ENCODE data around the gene TECPR2. TPM values are rescaled to one million over a fixed set of nuclear protein-coding genes. Genes with fewer than 3 reads are reported as not detected.

The TECPR2 gene
- total RNA-seq, 1 donor from 2014 or later: 12.0 TPM

DNA sequence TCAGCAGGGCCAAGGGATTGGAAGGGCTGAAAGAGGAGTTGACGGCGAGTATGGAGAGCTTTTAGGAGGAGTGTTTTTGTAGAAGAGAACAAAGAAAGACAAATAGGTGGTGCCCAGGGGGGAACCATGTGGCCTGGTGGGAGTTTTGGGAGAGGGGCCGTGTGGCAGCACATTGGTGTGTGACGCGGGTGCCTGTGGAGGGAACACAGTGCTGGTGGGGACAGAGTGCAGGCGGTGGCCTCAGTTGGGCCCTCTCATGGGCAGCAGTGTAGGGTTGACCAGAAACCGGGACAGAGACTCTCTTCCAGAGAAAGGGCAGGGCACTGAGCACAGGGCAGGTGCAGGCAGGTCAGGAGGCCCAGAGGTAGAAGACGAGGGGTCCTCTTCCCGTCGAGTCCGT lies 56.5 kb downstream of the TECPR2 start:
- peaks cover 0 to 11% of the 10 kb centered on the region in 2 donors for H3K36me3 ChIP-seq

DNA sequence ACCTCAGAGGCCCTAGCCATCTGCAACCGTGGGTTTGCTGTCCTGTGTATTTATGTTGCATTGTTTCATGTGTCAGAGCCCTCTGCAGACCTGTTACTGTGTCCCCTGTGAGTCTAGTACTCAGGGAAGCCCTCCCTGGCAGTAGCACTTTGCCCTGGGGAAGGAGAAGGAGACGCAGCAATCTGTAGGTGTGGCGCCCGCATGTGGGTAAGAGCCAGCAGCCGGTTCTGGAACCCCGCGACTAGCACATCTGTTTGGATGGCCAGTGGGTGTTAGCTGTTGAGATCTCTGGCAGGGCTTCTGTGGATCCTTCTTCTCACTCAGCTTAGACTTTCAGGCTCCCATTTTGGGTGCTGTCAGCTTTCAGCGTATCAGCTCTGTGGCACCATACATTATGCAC lies 57.0 kb downstream of the TECPR2 start:
- TF ChIP-seq, protein P1, sequence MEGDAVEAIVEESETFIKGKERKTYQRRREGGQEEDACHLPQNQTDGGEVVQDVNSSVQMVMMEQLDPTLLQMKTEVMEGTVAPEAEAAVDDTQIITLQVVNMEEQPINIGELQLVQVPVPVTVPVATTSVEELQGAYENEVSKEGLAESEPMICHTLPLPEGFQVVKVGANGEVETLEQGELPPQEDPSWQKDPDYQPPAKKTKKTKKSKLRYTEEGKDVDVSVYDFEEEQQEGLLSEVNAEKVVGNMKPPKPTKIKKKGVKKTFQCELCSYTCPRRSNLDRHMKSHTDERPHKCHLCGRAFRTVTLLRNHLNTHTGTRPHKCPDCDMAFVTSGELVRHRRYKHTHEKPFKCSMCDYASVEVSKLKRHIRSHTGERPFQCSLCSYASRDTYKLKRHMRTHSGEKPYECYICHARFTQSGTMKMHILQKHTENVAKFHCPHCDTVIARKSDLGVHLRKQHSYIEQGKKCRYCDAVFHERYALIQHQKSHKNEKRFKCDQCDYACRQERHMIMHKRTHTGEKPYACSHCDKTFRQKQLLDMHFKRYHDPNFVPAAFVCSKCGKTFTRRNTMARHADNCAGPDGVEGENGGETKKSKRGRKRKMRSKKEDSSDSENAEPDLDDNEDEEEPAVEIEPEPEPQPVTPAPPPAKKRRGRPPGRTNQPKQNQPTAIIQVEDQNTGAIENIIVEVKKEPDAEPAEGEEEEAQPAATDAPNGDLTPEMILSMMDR (IDR thresholded peaks at IDR 0.05): no peak
- TF ChIP-seq POLR2A (IDR thresholded peaks at IDR 0.05) (no peak), POLR2AphosphoS5 (IDR thresholded peaks at IDR 0.05; ENCODE audit: insufficient read depth in 1 of 2, low read depth in 1 of 2) (no peak)
- intact Hi-C loops (cut with DNase I): no loop called here
- no peaks in the 10 kb centered on the region for H3K27me3 ChIP-seq
- peaks cover 0 to 8% of the 10 kb centered on the region in 2 donors for H3K36me3 ChIP-seq
- H3K27ac ChIP-seq: no peak overlapping the region
- DNase-seq (ENCODE audit: extremely low spot score in 2 of 2): no peak
- no peaks in the 10 kb centered on the region for H3K4me1 ChIP-seq
- H3K9me3 ChIP-seq: no peaks in the 10 kb centered on the region
- H3K4me3 ChIP-seq: no peak overlapping the region

More for the DNA sequence above, 56.5 kb downstream of the TECPR2 start:
- Histone ChIP-seq H3K27ac (no peak overlapping the region), H3K27me3 (no peaks in the 10 kb centered on the region), H3K4me1 (no peaks in the 10 kb centered on the region), H3K9me3 (no peaks in the 10 kb centered on the region), H3K4me3 (no peak overlapping the region)
- no peak for TF ChIP-seq POLR2AphosphoS5 (IDR thresholded peaks at IDR 0.05; ENCODE audit: insufficient read depth in 1 of 2, low read depth in 1 of 2)
- TF ChIP-seq POLR2A (IDR thresholded peaks at IDR 0.05): no peak
- TF ChIP-seq, protein P1 (IDR thresholded peaks at IDR 0.05): no peak
- intact Hi-C loops (cut with DNase I): no loop called here
- DNase-seq (ENCODE audit: extremely low spot score in 2 of 2): no peak

DNA sequence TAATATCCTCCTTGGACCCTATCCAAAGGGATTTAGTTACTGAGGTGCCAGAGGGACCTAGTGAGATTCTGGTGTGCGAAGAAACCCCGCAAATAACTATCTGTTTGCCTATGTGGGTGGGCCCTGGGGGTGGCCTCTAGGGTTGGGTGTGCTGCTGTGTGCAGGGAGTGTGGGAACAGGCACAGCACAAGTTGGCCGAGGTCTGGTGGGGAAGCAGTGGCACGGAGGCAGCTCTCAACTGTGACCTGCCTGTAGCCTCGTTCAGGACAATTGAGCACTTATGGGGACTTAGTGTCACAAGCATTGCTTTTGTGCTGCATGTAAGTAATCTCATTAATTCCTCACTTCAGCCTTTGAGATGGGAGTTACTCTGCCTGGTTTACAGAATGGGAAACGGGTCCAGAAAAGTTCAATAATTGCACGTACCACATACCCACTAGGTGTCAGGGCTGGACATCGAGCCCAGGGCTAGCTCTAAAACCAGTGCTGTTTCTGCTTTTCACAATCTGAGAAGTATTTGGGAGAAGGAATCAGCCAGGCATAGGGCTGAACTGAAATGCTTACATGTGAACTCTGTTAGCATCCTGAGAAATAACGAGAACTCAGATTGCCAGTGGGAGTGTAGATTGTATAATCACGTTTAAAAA lies 58.8 kb downstream of the TECPR2 start:
- no peak for TF ChIP-seq POLR2A (IDR thresholded peaks at IDR 0.05)
- TF ChIP-seq, protein P1 (IDR thresholded peaks at IDR 0.05): no peak
- no peak for TF ChIP-seq POLR2AphosphoS5 (IDR thresholded peaks at IDR 0.05; ENCODE audit: insufficient read depth in 1 of 2, low read depth in 1 of 2)
- intact Hi-C loops (cut with DNase I): no loop called here
- Histone ChIP-seq H3K4me1 (no peaks in the 10 kb centered on the region), H3K27me3 (no peaks in the 10 kb centered on the region), H3K9me3 (no peaks in the 10 kb centered on the region), H3K4me3 (no peak overlapping the region), H3K36me3 (peaks cover 0 to 6% of the 10 kb centered on the region in 2 donors), H3K27ac (no peak overlapping the region)
- no peak for DNase-seq (ENCODE audit: extremely low spot score in 2 of 2)

DNA sequence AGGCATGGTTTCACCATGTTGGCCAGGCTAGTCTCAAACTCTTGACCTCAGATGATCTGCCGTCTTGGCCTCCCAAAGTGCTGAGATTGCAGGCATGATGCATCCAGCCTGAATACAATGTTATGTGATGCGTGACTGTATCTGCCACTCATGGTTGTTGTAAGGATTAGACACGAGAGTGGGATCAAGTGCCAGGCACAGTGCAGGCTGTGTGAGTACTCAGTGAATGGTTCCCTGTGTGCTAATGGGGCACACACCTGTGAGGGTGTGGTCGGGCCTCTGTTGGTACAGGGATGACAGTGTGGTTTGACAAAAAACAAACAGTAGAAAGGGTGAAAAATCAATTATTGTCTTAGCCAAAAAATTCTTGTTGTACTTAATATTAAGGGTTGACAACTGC lies 61.8 kb downstream of the TECPR2 start:
- Histone ChIP-seq H3K27ac (no peak overlapping the region), H3K27me3 (no peaks in the 10 kb centered on the region), H3K4me3 (no peak overlapping the region), H3K4me1 (no peaks in the 10 kb centered on the region), H3K9me3 (no peaks in the 10 kb centered on the region), H3K36me3 (peaks cover 0 to 6% of the 10 kb centered on the region in 2 donors)
- TF ChIP-seq, protein P1 (IDR thresholded peaks at IDR 0.05): no peak
- no peak for TF ChIP-seq POLR2AphosphoS5 (IDR thresholded peaks at IDR 0.05; ENCODE audit: insufficient read depth in 1 of 2, low read depth in 1 of 2)
- TF ChIP-seq POLR2A (IDR thresholded peaks at IDR 0.05): no peak
- intact Hi-C loops (cut with DNase I): no loop called here
- DNase-seq (ENCODE audit: extremely low spot score in 2 of 2): no peak

DNA sequence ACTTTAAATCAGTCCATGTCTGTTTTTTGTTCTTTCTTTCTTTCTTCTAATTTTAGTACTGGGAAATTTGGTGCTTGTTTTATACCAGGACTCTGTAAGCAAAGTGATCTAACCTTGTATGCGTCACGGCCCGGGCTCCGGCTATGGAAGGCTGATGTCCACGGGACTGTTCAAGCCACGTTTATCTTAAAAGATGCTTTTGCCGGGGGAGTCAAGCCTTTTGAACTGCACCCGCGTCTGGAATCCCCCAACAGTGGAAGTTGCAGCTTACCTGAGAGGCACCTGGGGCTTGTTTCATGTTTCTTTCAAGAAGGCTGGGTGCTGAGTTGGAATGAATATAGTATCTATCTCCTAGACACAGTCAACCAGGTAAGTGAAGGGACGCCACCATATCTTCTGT lies 62.2 kb downstream of the TECPR2 start:
- peaks cover 0 to 6% of the 10 kb centered on the region in 2 donors for H3K36me3 ChIP-seq
- H3K27ac ChIP-seq: no peak overlapping the region
- TF ChIP-seq POLR2AphosphoS5 (IDR thresholded peaks at IDR 0.05; ENCODE audit: insufficient read depth in 1 of 2, low read depth in 1 of 2): no peak
- TF ChIP-seq, protein P1 (IDR thresholded peaks at IDR 0.05): no peak
- TF ChIP-seq POLR2A (IDR thresholded peaks at IDR 0.05): no peak
- H3K4me1 ChIP-seq: no peaks in the 10 kb centered on the region
- H3K9me3 ChIP-seq: no peaks in the 10 kb centered on the region
- H3K4me3 ChIP-seq: no peak overlapping the region
- intact Hi-C loops (cut with DNase I): no loop called here
- no peaks in the 10 kb centered on the region for H3K27me3 ChIP-seq
- DNase-seq (ENCODE audit: extremely low spot score in 2 of 2): no peak
